PC-3 (cell line): ENCODE measurements around the gene BTBD19.
"Not testable (repeated sequence)": the region's sequence is repeated elsewhere in the genome, so short reads cannot be mapped to it uniquely, and the experiment has no call there.

Source experiments
- EZH2 ChIP-seq: fragments of 300-600 bp; sonication (generic); IDR thresholded peaks from one replicate; pipeline ENCODE4 v1.6.1; 2017; ENCODE audit warnings: antibody characterized with exemption, mild to moderate bottlenecking, low read length; ENCODE audit not compliant: unreplicated experiment
- EZH2phosphoT487 ChIP-seq: fragments of 300-600 bp; sonication (generic); IDR thresholded peaks from 2 replicates; pipeline ENCODE4 v1.6.1; 2018; ENCODE audit warnings: mild to moderate bottlenecking, antibody characterized with exemption, low read length, borderline replicate concordance
- TF ChIP-seq, protein P1 (sequence below): fragments of 300-600 bp; sonication (generic); conservative IDR thresholded peaks from 2 replicates; pipeline ENCODE4 v1.5.1; 2017; ENCODE audit warnings: antibody characterized with exemption, low read depth, mild to moderate bottlenecking, low read length

DNA sequence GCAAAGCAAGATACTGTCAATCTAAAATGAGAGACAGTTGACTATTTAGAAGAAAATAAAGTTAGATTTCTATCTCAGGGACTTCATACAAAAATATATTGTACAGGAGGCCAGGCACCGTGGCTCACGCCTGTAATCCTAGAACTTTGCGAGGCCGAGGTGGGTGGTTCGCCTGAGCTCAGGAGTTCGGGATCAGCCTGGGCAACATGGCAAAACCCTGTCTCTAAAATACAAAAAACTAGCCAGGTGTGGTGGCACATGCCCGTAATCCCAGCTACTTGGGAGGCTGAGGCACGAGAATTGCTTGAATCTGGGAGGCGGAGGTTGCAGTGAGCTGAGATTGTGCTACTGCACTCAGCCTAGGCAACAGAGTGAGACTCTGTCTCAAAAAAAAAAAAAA is 7.6 kb downstream of the BTBD19 start:
- TF ChIP-seq, protein P1, sequence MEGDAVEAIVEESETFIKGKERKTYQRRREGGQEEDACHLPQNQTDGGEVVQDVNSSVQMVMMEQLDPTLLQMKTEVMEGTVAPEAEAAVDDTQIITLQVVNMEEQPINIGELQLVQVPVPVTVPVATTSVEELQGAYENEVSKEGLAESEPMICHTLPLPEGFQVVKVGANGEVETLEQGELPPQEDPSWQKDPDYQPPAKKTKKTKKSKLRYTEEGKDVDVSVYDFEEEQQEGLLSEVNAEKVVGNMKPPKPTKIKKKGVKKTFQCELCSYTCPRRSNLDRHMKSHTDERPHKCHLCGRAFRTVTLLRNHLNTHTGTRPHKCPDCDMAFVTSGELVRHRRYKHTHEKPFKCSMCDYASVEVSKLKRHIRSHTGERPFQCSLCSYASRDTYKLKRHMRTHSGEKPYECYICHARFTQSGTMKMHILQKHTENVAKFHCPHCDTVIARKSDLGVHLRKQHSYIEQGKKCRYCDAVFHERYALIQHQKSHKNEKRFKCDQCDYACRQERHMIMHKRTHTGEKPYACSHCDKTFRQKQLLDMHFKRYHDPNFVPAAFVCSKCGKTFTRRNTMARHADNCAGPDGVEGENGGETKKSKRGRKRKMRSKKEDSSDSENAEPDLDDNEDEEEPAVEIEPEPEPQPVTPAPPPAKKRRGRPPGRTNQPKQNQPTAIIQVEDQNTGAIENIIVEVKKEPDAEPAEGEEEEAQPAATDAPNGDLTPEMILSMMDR: not testable (repeated sequence)
- not testable (repeated sequence) for TF ChIP-seq EZH2, EZH2phosphoT487
